HepG2 (cell line): ENCODE measurements around the gene CASD1. TPM values are rescaled to one million over a fixed set of nuclear protein-coding genes. Genes with fewer than 3 reads are reported as not detected.

Experiments
- AGO1 ChIP-seq: fragments of 200-400 bp; formaldehyde crosslinking; IDR thresholded peaks from 2 replicates; pipeline ENCODE4 v1.6.1; 2017; ENCODE audit warnings: mild to moderate bottlenecking, low read depth, low read length, moderate library complexity; ENCODE audit not compliant: poor library complexity, severe bottlenecking
- CEBPG ChIP-seq: IDR thresholded peaks from 2 replicates; pipeline ENCODE4 v1.6.1; 2016
- FOXP4 ChIP-seq: sonication (generic); formaldehyde crosslinking; IDR thresholded peaks from 2 replicates; pipeline ENCODE4 v1.4.0; 2020; ENCODE audit warnings: missing genetic modification reagents
- HMG20A ChIP-seq: IDR thresholded peaks from 2 replicates; pipeline ENCODE4 v1.6.1; 2016; ENCODE audit warnings: borderline replicate concordance
- JDP2 ChIP-seq: sonication (generic); formaldehyde crosslinking; IDR thresholded peaks from 2 replicates; pipeline ENCODE4 v1.8.1; 2022; ENCODE audit warnings: missing genetic modification reagents, borderline replicate concordance
- MIER2 ChIP-seq: IDR thresholded peaks from 2 replicates; pipeline ENCODE4 v1.6.1; 2016; ENCODE audit warnings: missing biosample characterization, missing genetic modification reagents
- MLLT10 ChIP-seq: sonication (generic); formaldehyde crosslinking; IDR thresholded peaks from 2 replicates; pipeline ENCODE4 v1.4.0; 2020; ENCODE audit warnings: missing genetic modification reagents
- MTF1 ChIP-seq: sonication (generic); formaldehyde crosslinking; IDR thresholded peaks from 2 replicates; pipeline ENCODE4 v1.5.0; 2020; ENCODE audit warnings: missing genetic modification reagents
- NFYC ChIP-seq: IDR thresholded peaks from 2 replicates; pipeline ENCODE4 v1.6.1; 2016; ENCODE audit warnings: missing genetic modification reagents, missing compliant biosample characterization
- SP4 ChIP-seq: sonication (generic); formaldehyde crosslinking; IDR thresholded peaks from 2 replicates; pipeline ENCODE4 v1.8.1; 2023; ENCODE audit warnings: mild to moderate bottlenecking, missing genetic modification reagents
- SRSF9 ChIP-seq: fragments of 200-400 bp; formaldehyde crosslinking; IDR thresholded peaks from 2 replicates; pipeline ENCODE4 v1.6.1; 2018; ENCODE audit warnings: borderline replicate concordance, mild to moderate bottlenecking, low read depth, low read length; ENCODE audit not compliant: insufficient read depth, poor library complexity, severe bottlenecking
- TAF15 ChIP-seq: fragments of 200-400 bp; formaldehyde crosslinking; IDR thresholded peaks from one replicate; pipeline ENCODE4 v1.6.1; 2018; ENCODE audit warnings: mild to moderate bottlenecking, low read depth, low read length; ENCODE audit not compliant: poor library complexity, severe bottlenecking
- ZFP36L2 ChIP-seq: sonication (generic); formaldehyde crosslinking; IDR thresholded peaks from 2 replicates; pipeline ENCODE4 v1.4.0; 2020; ENCODE audit warnings: missing genetic modification reagents
- ZMYM2 ChIP-seq: sonication (generic); formaldehyde crosslinking; IDR thresholded peaks from 2 replicates; pipeline ENCODE4 v1.8.0; 2022; ENCODE audit warnings: mild to moderate bottlenecking, missing genetic modification reagents
- polyA plus RNA-seq, 8 experiments: library from polyadenylated mRNA; depleted of rRNA in 3 of 8; stranded (reverse) in 7 of 8; unstranded in 1 of 8; fragments of >200 nt; fragmentation: Illumina TruSeq in 4 of 8; extraction: Trizol in 4 of 8; gene quantifications; 2 replicates each; pipeline versions ENCODE4 v1.2.1 to v1.2.3, GENCODE V29; 2011 to 2016; ENCODE audit warnings: low read depth in 4 of 8, missing spikeins in 1 of 8, mixed read lengths in 1 of 8; ENCODE audit not compliant: insufficient read depth in 1 of 8
- total RNA-seq, 5 experiments: library from RNA; depleted of rRNA; stranded (reverse); fragments of >200 nt; fragmentation: Illumina TruSeq; extraction: Trizol; gene quantifications; 2 replicates each; pipeline ENCODE4 v1.2.3, GENCODE V29; 2016; ENCODE audit warnings: low read depth in 1 of 5
- TF ChIP-seq, protein P1 (sequence below), 2 experiments: sonication (generic) in 1 of 2; formaldehyde crosslinking in 1 of 2; IDR thresholded peaks; 2 replicates each; pipeline versions ENCODE4 v1.6.1 to v1.9.0; 2014 to 2022; ENCODE audit warnings: antibody characterized with exemption in 1 of 2, borderline replicate concordance in 1 of 2, inconsistent platforms in 1 of 2, low read depth in 1 of 2, missing genetic modification reagents in 1 of 2
- TF ChIP-seq, protein P2 (sequence below): sonication (generic); formaldehyde crosslinking; IDR thresholded peaks from 2 replicates; pipeline ENCODE4 v1.4.0; 2020; ENCODE audit warnings: missing genetic modification reagents, borderline replicate concordance

Gene CASD1
- total and polyA plus RNA-seq, 2 of the 13 experiments (the other 11 are each of a cell fraction or from before 2014, with no cell fraction given): 22.9 to 32.6 TPM

- TF ChIP-seq, protein P1, sequence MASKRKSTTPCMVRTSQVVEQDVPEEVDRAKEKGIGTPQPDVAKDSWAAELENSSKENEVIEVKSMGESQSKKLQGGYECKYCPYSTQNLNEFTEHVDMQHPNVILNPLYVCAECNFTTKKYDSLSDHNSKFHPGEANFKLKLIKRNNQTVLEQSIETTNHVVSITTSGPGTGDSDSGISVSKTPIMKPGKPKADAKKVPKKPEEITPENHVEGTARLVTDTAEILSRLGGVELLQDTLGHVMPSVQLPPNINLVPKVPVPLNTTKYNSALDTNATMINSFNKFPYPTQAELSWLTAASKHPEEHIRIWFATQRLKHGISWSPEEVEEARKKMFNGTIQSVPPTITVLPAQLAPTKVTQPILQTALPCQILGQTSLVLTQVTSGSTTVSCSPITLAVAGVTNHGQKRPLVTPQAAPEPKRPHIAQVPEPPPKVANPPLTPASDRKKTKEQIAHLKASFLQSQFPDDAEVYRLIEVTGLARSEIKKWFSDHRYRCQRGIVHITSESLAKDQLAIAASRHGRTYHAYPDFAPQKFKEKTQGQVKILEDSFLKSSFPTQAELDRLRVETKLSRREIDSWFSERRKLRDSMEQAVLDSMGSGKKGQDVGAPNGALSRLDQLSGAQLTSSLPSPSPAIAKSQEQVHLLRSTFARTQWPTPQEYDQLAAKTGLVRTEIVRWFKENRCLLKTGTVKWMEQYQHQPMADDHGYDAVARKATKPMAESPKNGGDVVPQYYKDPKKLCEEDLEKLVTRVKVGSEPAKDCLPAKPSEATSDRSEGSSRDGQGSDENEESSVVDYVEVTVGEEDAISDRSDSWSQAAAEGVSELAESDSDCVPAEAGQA (IDR thresholded peaks at IDR 0.05; ENCODE audit: low read depth): no peak
- TF ChIP-seq, protein P1 (CRISPR knock-in tag; IDR thresholded peaks at IDR 0.05; ENCODE audit: borderline replicate concordance): peak; percentile 50; the same call in 1 of the 2 replicates
- TF ChIP-seq SP4 (CRISPR knock-in tag) (no peak), NFYC (CRISPR knock-in tag) (0 out of 2 replicates have a peak, but pooled peaks have one; percentile 41), HMG20A (CRISPR knock-in tag) (peak; percentile 99), ZFP36L2 (CRISPR knock-in tag) (no peak), MTF1 (no peak), MLLT10 (CRISPR knock-in tag) (no peak), SRSF9 (no peak), AGO1 (no peak), FOXP4 (CRISPR knock-in tag) (peak; percentile 97), MIER2 (peak; percentile 64; the same call in 1 of the 2 replicates), ZMYM2 (CRISPR knock-in tag) (peak; percentile 47; the same call in 1 of the 2 replicates), JDP2 (no peak), TAF15 (no peak), CEBPG (CRISPR knock-in tag) (peak; percentile 94)
- TF ChIP-seq, protein P2, sequence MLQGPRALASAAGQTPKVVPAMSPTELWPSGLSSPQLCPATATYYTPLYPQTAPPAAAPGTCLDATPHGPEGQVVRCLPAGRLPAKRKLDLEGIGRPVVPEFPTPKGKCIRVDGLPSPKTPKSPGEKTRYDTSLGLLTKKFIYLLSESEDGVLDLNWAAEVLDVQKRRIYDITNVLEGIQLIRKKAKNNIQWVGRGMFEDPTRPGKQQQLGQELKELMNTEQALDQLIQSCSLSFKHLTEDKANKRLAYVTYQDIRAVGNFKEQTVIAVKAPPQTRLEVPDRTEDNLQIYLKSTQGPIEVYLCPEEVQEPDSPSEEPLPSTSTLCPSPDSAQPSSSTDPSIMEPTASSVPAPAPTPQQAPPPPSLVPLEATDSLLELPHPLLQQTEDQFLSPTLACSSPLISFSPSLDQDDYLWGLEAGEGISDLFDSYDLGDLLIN (CRISPR knock-in tag): no peak
These were observed 52.4 kb downstream of the CASD1 start (continued) for GRCh38 chr7:94561841-94562514.
